Breast epithelium (tissue), 3 donors: ENCODE results near the gene ASPDH.

Source experiments
- POLR2A ChIP-seq: fragments of 450-650 bp; IDR thresholded peaks from one replicate; pipeline ENCODE4 v1.6.1; 2016; ENCODE audit warnings: antibody characterized with exemption, mild to moderate bottlenecking, moderate library complexity
- POLR2AphosphoS5 ChIP-seq, 3 donors: sonication (generic); formaldehyde crosslinking; IDR thresholded peaks; one replicate each; pipeline ENCODE4 v1.6.1; 2017; ENCODE audit warnings: antibody characterized with exemption in 3 of 3
- TF ChIP-seq, protein P1 (sequence below), 3 donors: fragments of 450-650 bp; IDR thresholded peaks; one replicate each; pipeline ENCODE4 v1.5.1; 2016 to 2017; ENCODE audit warnings: antibody characterized with exemption in 3 of 3, mild to moderate bottlenecking in 3 of 3, moderate library complexity in 3 of 3

DNA sequence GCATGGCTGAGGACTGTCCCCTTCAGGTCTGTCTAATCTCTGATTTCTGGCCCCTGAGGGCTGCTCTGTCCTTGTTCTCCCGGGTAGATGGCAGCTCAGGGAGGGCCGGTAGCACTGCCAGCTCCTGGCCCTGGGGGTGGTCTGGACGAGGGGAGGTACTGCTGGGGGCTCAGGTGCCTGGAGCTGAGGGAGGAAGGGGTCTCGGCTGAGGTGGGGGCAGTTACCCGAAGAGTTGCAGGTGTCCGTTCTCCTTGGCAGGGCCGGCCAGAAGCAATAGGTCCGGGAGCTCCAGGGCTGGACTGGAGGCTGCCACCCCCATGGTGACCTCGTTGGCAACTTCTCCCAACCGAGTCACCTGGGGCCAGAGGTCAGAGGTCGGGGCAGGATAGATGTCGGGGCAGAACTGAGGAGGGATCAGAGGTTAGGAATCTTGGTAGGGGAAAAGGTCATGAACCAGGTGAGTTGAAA, 38.6 kb downstream of the ASPDH start:
- TF ChIP-seq, protein P1, sequence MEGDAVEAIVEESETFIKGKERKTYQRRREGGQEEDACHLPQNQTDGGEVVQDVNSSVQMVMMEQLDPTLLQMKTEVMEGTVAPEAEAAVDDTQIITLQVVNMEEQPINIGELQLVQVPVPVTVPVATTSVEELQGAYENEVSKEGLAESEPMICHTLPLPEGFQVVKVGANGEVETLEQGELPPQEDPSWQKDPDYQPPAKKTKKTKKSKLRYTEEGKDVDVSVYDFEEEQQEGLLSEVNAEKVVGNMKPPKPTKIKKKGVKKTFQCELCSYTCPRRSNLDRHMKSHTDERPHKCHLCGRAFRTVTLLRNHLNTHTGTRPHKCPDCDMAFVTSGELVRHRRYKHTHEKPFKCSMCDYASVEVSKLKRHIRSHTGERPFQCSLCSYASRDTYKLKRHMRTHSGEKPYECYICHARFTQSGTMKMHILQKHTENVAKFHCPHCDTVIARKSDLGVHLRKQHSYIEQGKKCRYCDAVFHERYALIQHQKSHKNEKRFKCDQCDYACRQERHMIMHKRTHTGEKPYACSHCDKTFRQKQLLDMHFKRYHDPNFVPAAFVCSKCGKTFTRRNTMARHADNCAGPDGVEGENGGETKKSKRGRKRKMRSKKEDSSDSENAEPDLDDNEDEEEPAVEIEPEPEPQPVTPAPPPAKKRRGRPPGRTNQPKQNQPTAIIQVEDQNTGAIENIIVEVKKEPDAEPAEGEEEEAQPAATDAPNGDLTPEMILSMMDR (IDR thresholded peaks at IDR 0.05): no peak
- TF ChIP-seq POLR2AphosphoS5 (IDR thresholded peaks at IDR 0.05) (no peak), POLR2A (no peak)
